Gastrocnemius medialis (tissue), 4 donors: ENCODE results near the gene ZMYND15. TPM values are rescaled to one million over a fixed set of nuclear protein-coding genes. Genes with fewer than 3 reads are reported as not detected.

ENCODE experiments used
- ATAC-seq, 2 donors: fragments of 150-250 bp; one replicate each; pipeline ENCODE4 v1.9.1; 2016
- DNase-seq, 2 donors: peaks; one replicate each; pipeline ENCODE4 v3.0.0-alpha.2; 2019
- H3K27ac ChIP-seq, 4 donors: fragments of 200-600 bp; sonication (generic); 1 replicate in 1 of 4; 2 replicates in 3 of 4; pipeline ENCODE4 v1.5.1; 2016 to 2018; ENCODE audit warnings: mild to moderate bottlenecking in 2 of 4, moderate library complexity in 1 of 4
- H3K27me3 ChIP-seq, 3 donors: fragments of 200-600 bp; sonication (generic) in 2 of 3; 1 replicate in 1 of 3; 2 replicates in 2 of 3; pipeline versions ENCODE4 v1.5.1 to v1.6.0; 2016 to 2019; ENCODE audit warnings: mild to moderate bottlenecking in 1 of 3, moderate library complexity in 1 of 3
- H3K36me3 ChIP-seq, 2 donors: fragments of 200-600 bp; sonication (generic) in 1 of 2; one replicate each; pipeline ENCODE4 v1.5.1; 2017 to 2018
- H3K4me1 ChIP-seq, 2 donors: fragments of 200-600 bp; sonication (generic) in 1 of 2; one replicate each; pipeline ENCODE4 v1.5.1; 2016 to 2017; ENCODE audit warnings: mild to moderate bottlenecking in 2 of 2
- H3K4me3 ChIP-seq, 4 donors: fragments of 200-600 bp; sonication (generic) in 3 of 4; 1 replicate in 1 of 4; 2 replicates in 3 of 4; pipeline ENCODE4 v1.5.1; 2016 to 2019; ENCODE audit warnings: mild to moderate bottlenecking in 2 of 4
- H3K9me3 ChIP-seq, 3 donors: fragments of 200-600 bp; sonication (generic) in 2 of 3; 1 replicate in 1 of 3; 2 replicates in 2 of 3; pipeline ENCODE4 v1.5.1; 2016 to 2019
- POLR2A ChIP-seq, 2 donors: fragments of 450-650 bp; IDR thresholded peaks; one replicate each; pipeline ENCODE4 v1.6.1; 2017; ENCODE audit warnings: antibody characterized with exemption in 2 of 2, mild to moderate bottlenecking in 2 of 2, moderate library complexity in 2 of 2
- in situ Hi-C, 4 donors: fragments of 200-750 bp; cut with MboI; loops; one replicate each; pipeline versions ENCODE4 v1.15.0 to v1.8.0; 2017; ENCODE audit warnings: low sequenced_read_pairs in 4 of 4
- intact Hi-C: fragments of 100-400 bp; cut with DNase I; formaldehyde crosslinking; loops from one replicate; pipeline ENCODE4 v1.15.1; 2023; ENCODE audit warnings: low total_unique reads
- total RNA-seq, 4 donors: library from RNA; depleted of rRNA; stranded (reverse); fragments of >200 nt; gene quantifications; one replicate each; pipeline versions ENCODE4 v1.1.0 to v1.2.3, GENCODE V29; 2016
- TF ChIP-seq, protein P1 (sequence below), 5 experiments: fragments of 450-650 bp in 3 of 5; fragments of 200-600 bp in 2 of 5; sonication (generic) in 2 of 5; IDR thresholded peaks in 4 of 5; conservative IDR thresholded peaks in 1 of 5; 1 replicate in 4 of 5; 2 replicates in 1 of 5; pipeline ENCODE4 v1.5.1; 2016 to 2019; ENCODE audit warnings: antibody characterized with exemption in 5 of 5, mild to moderate bottlenecking in 3 of 5, moderate library complexity in 3 of 5

The ZMYND15 gene
- total RNA-seq, 4 donors from 2014 or later = not detected

- in situ Hi-C loops (no loop called here), intact Hi-C loops (no loop called here)
- ATAC-seq (no peak), DNase-seq (no peak)
- H3K27me3 ChIP-seq = no peaks in the 10 kb centered on the region
- no peaks in the 10 kb centered on the region for H3K9me3 ChIP-seq
- H3K4me3 ChIP-seq = no peak overlapping the region
- TF ChIP-seq POLR2A (IDR thresholded peaks at IDR 0.05) = no peak
- no peaks in the 10 kb centered on the region for H3K4me1 ChIP-seq
- H3K27ac ChIP-seq = no peak overlapping the region
- no peaks in the 10 kb centered on the region for H3K36me3 ChIP-seq
Observed at GRCh38 chr17:4722678-4723240, 16.9 kb upstream of the ZMYND15 start.

GRCh38 chr17:4724650-4725049, 15.0 kb upstream of the ZMYND15 start:
- Histone ChIP-seq H3K27me3 (no peaks in the 10 kb centered on the region), H3K9me3 (no peaks in the 10 kb centered on the region), H3K4me3 (no peak overlapping the region), H3K27ac (no peak overlapping the region), H3K4me1 (no peaks in the 10 kb centered on the region), H3K36me3 (no peaks in the 10 kb centered on the region)
- TF ChIP-seq, protein P1, sequence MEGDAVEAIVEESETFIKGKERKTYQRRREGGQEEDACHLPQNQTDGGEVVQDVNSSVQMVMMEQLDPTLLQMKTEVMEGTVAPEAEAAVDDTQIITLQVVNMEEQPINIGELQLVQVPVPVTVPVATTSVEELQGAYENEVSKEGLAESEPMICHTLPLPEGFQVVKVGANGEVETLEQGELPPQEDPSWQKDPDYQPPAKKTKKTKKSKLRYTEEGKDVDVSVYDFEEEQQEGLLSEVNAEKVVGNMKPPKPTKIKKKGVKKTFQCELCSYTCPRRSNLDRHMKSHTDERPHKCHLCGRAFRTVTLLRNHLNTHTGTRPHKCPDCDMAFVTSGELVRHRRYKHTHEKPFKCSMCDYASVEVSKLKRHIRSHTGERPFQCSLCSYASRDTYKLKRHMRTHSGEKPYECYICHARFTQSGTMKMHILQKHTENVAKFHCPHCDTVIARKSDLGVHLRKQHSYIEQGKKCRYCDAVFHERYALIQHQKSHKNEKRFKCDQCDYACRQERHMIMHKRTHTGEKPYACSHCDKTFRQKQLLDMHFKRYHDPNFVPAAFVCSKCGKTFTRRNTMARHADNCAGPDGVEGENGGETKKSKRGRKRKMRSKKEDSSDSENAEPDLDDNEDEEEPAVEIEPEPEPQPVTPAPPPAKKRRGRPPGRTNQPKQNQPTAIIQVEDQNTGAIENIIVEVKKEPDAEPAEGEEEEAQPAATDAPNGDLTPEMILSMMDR (IDR thresholded peaks at IDR 0.05 in 4 of 5, conservative IDR thresholded peaks at IDR 0.05 in 1 of 5) = no peak
- no peak for TF ChIP-seq POLR2A (IDR thresholded peaks at IDR 0.05)
- in situ Hi-C loops (no loop called here), intact Hi-C loops (no loop called here)
- DNase-seq = no peak
- no peak for ATAC-seq

- in situ Hi-C loops (no loop called here), intact Hi-C loops (no loop called here)
Observed at GRCh38 chr17:4725646-4726310, 13.9 kb upstream of the ZMYND15 start.

DNA sequence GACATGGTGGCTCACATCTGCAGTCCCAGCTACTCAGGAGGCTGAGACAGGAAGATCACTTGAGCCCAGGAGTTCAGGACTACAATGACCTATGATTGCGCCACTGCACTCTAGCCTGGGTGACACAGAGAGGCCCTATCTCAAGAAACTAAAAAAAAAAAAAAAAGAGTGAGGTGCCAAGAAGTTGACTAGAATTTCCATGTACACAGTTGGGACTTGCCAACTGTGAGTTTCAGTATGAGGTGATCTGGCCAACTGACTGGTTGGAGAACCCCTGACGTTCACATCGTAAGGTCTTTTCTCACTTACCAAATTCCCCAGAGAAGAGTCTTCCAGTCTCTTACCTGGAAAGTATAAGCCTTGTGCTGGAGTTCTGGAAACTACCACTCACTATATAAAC, 11.5 kb upstream of the ZMYND15 start:
- Histone ChIP-seq H3K27ac (no peak overlapping the region), H3K9me3 (no peaks in the 10 kb centered on the region), H3K27me3 (no peaks in the 10 kb centered on the region), H3K4me3 (no peak overlapping the region), H3K36me3 (peaks cover 0 to 5% of the 10 kb centered on the region in 2 donors), H3K4me1 (peaks cover 0 to 12% of the 10 kb centered on the region in 2 donors)
- no peak for DNase-seq
- no peak for ATAC-seq
- in situ Hi-C loops = no loop called here
- intact Hi-C loops = no loop called here
- TF ChIP-seq, protein P1 (IDR thresholded peaks at IDR 0.05 in 4 of 5, conservative IDR thresholded peaks at IDR 0.05 in 1 of 5) = no peak
- no peak for TF ChIP-seq POLR2A (IDR thresholded peaks at IDR 0.05)

More at GRCh38 chr17:4725646-4726310, 13.9 kb upstream of the ZMYND15 start:
- Histone ChIP-seq H3K4me3 (no peak overlapping the region), H3K27me3 (no peaks in the 10 kb centered on the region), H3K9me3 (no peaks in the 10 kb centered on the region), H3K4me1 (peaks cover 0 to 5% of the 10 kb centered on the region in 2 donors), H3K27ac (no peak overlapping the region), H3K36me3 (no peaks in the 10 kb centered on the region)
- ATAC-seq (no peak), DNase-seq (no peak)
- TF ChIP-seq POLR2A (IDR thresholded peaks at IDR 0.05) = no peak
- TF ChIP-seq, protein P1 (IDR thresholded peaks at IDR 0.05 in 4 of 5, conservative IDR thresholded peaks at IDR 0.05 in 1 of 5) = no peak

- in situ Hi-C loops (loop anchor here in 1 of 4 donors (10.0 kb wide), 1 partner anchor 52 kb away; the partner anchor contains the start of genes GLTPD2 and VMO1), intact Hi-C loops (no loop called here)
- H3K27me3 ChIP-seq = peaks cover under 1 to 5% (median 2%) of the 10 kb centered on the region in 3 donors
- no peak overlapping the region for H3K27ac ChIP-seq
- no peak overlapping the region for H3K4me3 ChIP-seq
- H3K36me3 ChIP-seq = peaks cover 0 to 9% of the 10 kb centered on the region in 2 donors
- no peaks in the 10 kb centered on the region for H3K9me3 ChIP-seq
- H3K4me1 ChIP-seq = peaks cover 0 to 12% of the 10 kb centered on the region in 2 donors
- ATAC-seq (no peak), DNase-seq (no peak)
- TF ChIP-seq POLR2A (IDR thresholded peaks at IDR 0.05) = no peak
- TF ChIP-seq, protein P1 (IDR thresholded peaks at IDR 0.05 in 4 of 5, conservative IDR thresholded peaks at IDR 0.05 in 1 of 5) = no peak
Observed at GRCh38 chr17:4733073-4733531, 6.5 kb upstream of the ZMYND15 start.
